Stimulated activated CD4-positive, alpha-beta T cell treated with anti-CD3 and anti-CD28 coated beads, TNF-alpha, amount 100 ng/mL, for 24 hours (primary cell): Measurements from ENCODE around the gene GPC4.
"Not testable (repeated sequence)": the region's sequence is repeated elsewhere in the genome, so short reads cannot be mapped to it uniquely, and the experiment has no call there.

Experiments
- DNase-seq, 3 experiments: peaks; one replicate each; pipeline ENCODE4 v3.0.0-alpha.2; 2020; ENCODE audit warnings: low read depth in 3 of 3

Gene GPC4

DNA sequence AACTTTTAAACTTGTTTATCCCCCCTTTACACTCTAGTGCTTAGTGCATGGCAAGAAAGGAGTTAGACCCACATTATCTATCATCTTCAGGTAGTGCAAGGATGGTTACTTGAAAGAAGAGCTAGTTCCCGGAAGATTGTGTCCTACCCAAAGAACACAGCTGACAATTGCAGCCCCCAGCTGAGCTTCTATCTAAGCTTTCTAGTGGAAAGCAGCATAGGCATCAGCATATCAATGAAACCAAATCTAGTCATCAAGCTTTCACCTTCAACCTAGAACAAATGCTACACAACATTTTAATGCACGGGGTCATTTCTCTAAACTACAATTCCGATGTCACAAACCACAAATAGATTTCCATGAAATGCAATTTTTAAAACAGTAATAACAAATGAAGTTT is 108.2 kb downstream of the GPC4 start:
- no peak for DNase-seq

DNA sequence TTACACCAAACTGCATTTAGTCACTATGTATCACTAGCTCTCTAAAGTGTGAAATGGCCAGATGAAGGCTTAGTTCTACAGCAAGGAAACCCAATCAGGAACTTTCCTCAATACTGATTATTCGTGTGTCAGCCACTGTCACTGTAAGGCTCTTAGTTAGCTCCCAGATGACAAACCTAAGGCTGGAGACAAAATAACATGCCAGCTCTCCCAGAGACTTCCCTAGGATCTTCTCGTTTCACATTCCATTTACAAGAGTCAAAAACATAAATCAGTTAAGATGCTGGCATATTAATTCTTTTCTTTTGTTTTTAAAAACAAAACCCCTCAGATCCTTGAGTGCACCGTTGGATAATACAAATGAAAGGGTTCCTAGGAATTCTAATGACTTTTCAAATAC is 109.0 kb downstream of the GPC4 start:
- no peak for DNase-seq

DNA sequence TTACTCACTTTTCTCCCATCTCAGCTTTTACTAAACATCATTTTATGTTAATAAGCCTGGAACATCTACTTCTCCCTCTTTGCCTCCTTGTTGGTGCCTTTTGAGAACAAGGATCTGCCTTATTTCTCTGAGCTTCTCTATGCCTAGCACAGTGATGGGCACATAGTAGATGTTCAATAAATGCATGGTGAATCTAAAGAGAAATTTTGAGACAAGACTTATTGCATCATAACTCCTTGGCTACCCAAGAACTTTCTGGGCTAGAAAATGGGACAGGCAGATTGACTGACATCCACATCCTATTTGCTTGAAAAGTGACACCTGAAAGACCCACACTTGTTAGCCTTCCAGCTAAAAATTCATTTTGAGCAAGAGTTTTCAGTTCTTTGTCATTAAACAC is 109.9 kb downstream of the GPC4 start:
- DNase-seq, result no peak

DNA sequence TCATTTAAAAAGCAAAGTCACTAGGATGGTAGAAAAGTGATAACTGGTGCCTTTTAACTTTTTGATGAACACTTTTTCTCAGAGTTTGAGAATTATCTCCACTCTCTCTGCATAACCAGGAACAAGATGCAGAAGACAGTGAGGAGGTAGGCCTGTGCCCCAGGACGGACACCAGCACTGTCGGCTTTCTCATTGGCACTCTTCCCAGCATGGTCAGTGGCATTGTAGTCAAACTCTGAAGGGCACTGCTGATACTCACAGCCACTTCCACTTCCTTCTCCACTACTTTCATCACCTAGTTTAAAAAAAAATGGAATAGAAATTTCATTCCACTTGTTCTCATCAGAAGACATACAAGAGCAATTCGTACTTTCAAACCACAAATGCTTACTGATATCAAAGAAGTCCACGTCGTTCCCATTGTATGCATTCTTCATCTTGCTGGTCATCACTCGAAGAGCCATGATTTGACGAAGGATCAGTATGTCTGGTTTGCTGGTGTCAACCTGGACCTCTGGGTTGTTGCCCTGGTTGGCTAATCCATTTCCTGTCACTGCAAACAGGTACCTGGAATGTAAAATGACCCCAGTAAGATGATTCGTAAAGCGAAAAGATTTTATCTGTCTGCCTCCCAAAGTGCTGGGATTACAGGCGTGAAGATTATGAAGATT is 112.4 kb downstream of the GPC4 start:
- no peak for DNase-seq

DNA sequence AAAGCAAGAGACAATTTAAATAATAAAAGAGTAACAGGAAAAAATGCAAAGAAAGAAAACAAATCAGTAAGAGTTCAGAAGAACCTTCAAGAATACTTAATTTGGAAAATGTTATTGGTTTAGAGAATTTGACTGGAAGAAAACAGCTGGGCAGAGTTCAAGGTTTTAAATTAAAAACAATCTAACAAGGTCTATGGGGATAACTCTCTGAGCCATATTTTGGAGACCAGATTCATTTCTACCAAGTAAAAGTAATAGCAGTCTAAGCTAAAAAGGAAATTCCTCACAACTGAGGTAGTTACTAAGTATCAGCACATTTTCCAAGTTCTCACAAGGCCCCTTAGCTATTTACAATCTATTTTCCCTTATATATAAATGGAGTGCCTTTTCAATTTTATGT is 114.7 kb downstream of the GPC4 start:
- no peak for DNase-seq

DNA sequence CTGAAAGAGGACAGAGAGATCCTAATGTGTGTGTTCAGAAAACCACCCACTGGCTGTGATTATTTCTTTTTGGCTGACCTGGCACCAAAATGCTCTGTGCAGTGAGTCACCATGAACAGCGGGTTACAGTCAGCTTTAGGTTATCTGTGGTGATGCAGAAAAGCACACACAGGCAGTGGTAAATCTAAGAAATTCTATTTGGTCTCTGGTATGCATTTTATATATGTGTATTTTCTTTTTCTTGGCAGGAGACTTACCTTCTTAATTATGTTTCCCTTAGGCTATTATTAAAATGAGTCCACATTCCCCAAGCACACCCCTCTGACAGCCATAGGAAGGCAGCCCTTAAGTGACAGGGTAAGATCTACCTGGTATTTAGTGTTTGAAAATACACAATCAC is 118.0 kb downstream of the GPC4 start:
- DNase-seq, result no peak

DNA sequence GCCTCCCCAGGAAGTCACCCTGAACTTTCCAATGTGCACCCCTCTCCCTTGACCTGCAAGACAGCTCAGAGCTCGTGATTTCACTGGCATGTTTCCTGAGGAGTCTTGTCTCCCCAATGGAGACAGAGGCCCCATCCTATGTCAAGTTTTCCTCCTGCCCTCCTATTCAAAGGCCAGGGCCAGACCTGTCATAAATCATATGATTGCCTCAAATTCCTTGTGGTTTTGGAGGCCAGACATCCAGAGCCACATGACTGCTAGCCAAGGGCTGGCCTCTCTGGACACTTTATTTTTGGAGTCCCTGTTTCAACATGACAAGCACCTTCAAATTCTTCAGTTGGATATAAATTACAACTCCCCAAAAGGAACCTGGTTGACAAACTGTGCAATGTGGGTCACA is 121.2 kb downstream of the GPC4 start:
- DNase-seq, result no peak

DNA sequence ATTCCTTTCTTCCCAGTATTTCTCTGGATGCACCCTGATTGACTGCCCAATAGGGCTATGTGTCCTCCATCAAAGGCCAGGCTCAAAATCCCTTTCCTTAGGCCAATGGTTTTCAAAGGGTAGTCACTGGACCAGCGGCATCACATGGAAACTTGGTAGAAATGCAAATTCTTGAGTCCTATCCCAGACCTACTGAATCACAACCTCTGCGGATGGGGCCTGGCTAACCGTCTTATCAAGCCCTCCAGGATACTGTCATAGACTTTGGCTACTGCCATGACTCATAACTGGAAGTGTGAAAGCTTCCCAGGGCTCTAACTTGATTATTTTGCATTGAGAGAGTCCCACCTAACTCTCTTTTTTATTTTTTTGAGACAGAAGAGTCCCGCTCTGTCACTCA is 125.2 kb downstream of the GPC4 start:
- no peak for DNase-seq

DNA sequence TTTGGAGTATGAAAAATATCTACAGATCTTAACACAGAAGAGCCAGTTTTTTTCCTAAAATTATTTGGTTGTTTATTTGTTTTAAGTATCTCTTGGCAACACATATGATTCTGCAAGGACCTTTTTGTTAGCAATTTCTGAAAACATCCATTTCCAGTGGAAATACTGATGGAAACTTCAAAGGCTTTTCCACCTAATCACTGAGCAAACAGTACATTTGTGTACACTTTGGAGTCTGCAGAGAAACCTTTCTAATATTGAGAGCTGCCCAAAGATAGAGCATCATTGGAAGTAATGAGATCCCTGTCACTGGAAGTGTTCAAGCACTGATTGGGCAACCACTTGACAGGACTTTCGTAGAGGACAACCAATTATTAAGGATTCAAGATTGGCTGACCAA is 127.4 kb downstream of the GPC4 start:
- no peak for DNase-seq

DNA sequence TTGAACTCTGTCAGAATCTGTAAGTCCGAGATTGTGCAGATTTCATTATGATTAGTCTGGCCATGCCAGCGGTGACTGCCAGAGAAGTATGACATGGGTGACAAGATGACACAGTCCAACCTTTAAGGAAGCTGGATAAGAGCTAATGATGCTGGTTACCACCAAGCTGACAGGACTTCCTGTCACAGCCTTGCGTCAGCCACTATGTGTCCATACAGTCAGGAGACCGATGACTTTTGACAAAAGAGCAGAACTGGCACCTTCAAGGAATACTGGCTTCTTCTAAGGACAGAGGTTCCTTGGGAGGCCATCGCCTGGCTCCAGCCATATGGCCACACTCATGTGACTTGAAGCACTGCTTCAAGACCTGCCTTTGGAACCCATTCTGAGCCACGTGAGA is 129.9 kb downstream of the GPC4 start:
- DNase-seq, result no peak

DNA sequence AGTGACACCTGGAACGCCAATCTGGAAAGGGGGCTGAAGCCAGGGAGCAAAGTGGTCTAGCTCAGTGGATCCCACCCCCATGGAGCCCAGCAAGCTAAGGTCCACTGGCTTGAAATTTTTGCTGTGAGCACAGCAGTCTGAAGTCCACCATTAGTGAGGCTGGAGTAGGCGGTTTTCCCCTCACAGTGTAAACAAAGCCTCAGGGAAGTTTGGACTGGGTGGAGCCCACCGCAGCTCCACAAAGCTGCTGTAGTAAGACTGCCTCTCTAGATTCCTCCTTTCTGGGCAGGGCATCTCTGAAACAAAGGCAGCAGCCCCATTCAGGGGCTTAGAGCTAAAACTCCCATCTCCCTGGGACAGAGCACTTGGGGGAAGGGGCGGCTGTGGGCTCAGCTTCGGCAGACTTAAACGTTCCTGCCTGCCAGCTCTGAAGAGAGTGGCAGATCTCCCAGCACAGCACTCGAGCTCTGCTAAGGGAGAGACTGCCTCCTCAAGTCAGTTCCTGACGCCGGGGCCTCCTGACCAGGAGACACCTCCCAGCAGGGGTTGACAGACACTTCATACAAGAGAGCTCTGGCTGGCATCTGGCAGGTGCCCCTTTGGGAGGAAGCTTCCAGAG is 136.1 kb downstream of the GPC4 start:
- not testable (repeated sequence) for DNase-seq

DNA sequence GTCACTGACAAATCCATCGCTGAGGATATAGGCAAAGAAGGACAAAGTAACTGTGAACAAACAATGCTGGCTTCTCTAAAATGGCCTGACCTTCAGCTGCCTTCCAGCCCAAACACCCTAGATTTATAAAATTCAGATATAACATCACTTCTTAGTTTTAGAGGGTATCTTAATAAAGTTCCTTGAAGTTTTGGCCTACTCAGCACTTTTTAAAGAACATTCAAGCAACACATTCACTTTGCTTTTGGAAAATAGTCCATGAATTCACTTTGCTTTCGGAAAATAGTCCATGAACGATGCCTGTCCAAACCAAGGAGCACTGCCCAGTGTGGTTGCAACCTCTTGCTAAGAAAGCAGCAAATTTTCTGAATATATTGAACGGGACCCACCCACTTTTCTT is 142.1 kb downstream of the GPC4 start:
- no peak for DNase-seq

DNA sequence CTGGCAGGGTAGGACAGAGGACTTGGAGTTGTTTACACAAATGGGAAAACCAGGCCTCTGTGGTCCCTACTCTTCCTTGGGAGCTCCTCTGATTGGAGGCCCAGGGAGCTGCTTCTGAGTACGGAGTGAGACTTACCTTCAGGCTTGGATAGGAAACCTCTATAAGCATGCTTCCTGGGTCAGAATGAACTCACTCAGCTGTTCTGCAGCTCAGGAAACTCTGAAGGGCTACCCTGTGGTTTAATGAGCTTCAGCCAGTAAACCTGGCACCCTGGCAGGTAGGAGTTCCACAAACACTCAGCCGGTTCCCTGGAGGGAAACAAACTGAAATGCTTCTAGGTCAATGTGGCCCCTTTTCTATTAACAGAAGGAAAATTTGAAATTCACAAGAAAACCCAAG is 146.1 kb downstream of the GPC4 start:
- no peak for DNase-seq

DNA sequence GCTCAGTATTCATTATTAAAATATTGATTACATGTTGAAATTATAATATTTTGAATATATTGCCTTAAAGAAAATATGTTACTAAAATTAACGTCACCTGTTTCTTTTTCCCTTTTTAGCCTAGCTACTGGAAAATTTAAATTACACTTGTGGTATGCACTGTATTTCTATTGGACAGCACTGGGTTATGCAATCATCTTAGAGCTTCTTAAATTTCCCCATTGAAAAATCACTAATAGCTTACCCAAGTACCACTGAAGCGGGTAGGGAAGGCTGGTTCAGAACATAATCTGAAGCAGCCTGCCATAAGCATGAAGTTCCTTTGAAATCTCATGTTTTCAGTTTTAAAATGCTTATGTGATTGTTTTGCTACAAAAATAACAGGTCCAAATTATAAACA is 147.7 kb downstream of the GPC4 start:
- no peak for DNase-seq

DNA sequence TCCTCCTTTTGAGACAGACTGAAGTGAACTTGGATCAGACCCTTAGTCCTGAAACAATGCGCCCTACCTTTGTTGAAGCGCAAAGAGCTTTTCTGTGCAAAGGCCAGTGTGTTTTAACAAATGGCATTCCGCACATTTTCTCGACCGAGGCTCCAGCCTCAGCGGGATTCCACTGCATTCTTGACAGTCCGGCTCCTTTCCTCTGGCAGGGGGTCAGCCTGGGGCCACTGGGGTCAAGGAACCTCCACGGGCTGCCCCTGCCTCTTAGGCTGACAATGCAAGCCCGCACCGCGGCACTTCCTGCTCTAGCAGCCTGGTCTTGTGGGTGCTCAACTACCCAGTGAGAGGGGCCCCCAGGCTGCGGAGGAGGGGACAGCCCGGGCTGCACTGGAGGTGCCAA is 150.0 kb downstream of the GPC4 start:
- DNase-seq, result no peak

DNA sequence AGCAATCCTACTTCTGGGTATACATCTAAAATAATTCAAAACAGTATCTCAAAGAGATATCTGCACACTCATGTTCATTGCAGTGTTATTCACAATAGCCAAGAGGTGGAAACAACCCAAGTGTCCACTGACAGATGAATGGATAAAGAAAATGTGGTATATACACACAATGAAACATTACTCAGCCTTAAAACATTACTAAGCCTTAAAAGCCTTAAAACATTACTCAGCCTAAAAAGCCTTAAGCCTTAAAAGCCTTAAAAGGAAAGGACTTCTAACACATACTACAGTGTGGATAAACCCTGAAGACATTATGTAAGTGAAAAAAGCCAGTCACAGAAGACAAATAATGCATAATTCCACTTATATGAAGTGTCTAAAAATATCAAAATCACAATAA is 156.8 kb downstream of the GPC4 start:
- DNase-seq, result no peak

DNA sequence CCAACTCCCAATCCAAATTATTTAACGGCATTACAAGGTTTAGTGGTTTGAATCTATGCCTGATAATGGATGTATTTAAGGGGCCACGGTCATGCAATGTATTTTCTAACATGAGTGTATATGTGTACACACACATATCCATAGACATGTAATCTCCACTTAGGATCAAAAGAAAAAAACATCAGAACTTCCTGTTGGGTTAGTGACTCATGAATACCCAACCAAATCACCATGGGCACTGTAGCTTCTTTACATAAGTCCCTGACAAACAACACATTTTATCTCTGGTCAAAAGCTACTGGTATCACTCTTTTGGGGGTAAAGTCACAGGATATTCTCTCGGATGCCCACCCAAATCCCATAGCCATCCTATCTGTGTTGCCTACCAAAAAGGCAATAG is 160.6 kb downstream of the GPC4 start:
- no peak for DNase-seq

DNA sequence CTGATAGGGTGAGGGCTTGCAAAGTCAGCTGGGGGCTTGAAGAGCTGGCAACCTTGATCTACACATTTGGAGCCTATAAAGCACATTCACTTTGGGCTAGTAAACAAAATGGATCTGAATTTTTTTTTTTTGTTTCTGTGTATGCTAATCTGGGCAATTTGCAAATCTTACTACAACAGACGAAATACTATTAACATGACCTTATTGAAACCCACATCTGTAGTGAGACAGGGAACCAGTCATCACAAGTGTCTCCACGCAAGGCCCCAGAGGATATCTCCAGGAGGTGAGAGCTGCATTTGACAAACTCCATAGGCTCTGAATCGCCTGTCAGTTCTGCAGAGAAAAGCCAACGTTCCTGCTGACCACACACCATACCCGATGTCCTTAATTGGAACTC is 164.1 kb downstream of the GPC4 start:
- DNase-seq, result no peak

DNA sequence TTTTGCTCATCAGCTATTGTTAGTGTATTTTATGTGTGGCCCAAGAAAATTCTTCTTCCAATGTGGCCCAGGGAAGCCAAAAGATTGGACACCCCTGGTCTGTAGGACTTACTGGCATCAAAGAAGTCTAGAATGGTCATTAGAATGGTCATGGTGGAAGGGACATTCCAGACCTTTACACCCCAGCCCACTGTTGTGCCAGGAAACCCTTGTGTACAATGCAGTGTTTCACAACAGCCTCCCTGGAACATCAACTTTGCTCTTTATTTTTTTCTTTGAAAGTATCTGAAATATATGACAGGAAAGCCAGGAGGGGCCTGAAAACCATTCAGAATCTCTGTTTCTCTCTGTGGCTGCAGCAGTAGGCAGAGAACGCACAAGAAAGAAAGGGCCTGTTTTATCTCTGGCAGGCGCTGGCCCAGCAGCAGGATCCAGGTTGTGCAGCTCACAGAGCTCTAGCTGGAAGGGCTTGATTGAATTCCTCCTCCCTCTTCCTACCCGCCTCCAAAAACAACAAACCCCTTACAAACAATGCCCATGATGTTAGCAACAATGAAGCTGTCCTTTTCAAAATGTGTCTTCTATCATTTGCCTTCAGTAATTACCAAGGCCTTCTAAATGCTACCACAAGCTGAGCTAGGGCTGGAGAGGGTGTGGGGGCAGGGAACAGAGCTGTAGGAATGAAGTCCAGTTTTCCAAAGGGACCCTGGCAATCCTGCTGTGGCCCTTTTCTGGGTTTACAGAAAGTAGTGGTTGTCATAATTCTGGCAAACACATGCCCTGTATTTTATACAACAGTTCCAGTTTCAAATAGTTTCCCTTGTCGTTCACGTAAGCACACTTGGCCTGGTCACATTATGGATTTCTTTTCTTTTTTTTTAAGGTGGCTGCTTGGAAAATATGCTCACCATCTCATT is 164.8 kb downstream of the GPC4 start:
- DNase-seq, result no peak
